ENCODE measurements around the gene NPY. TPM values are rescaled to one million over a fixed set of nuclear protein-coding genes. Genes with fewer than 3 reads are reported as not detected.

The NPY gene
- total RNA-seq (2021; ENCODE audit: unreplicated experiment), result not detected
- polyA plus RNA-seq (2012), result not detected in 2 replicates
- not detected for Bru-seq, nascent RNA
- not detected for BruChase-seq, experiment 1, labeled RNA remaining after a 6-hour chase
- not detected for BruChase-seq, experiment 2, labeled RNA remaining after a 2-hour chase
- long read RNA-seq, result 0 reads

GRCh38 chr7:24283897-24284698 is at the start of gene NPY:
Gene NPY, plus strand, starts transcription at chr7:24284190. Its CDS starts 1,051 bp downstream, at chr7:24285241.
- TF ChIP-seq POLR2AphosphoS5 (IDR thresholded peaks at IDR 0.05; ENCODE audit: low read depth, low read length), result no peak
- TF ChIP-seq CTCF (IDR thresholded peaks at IDR 0.05 in 2 of 3, conservative IDR thresholded peaks at IDR 0.05 in 1 of 3; ENCODE audit: borderline replicate concordance in 1 of 3, insufficient read depth in 1 of 3, low read depth in 2 of 3, low read length in 2 of 3), result no peak
- TF ChIP-seq REST (IDR thresholded peaks at IDR 0.05; ENCODE audit: low read depth), result no peak
- no peak for TF ChIP-seq ATF3 (IDR thresholded peaks at IDR 0.05)
- TF ChIP-seq ZFX (IDR thresholded peaks at IDR 0.05), result no peak
- TF ChIP-seq EGR1 (IDR thresholded peaks at IDR 0.05; ENCODE audit: low read depth), result no peak
- no peak for TF ChIP-seq SRF (IDR thresholded peaks at IDR 0.05; ENCODE audit: low read depth)
- Histone ChIP-seq H3K36me3 (ENCODE audit: control insufficient read depth in 1 of 2, insufficient read depth in 2 of 2, low read length in 2 of 2) (no peaks in the 10 kb centered on the region), H3K27ac (ENCODE audit: low read depth, low read length) (no peak within 1 kb of the TSS), H3K27me3 (ENCODE audit: insufficient read depth, low read length) (peaks cover 10% of the 10 kb centered on the region), H3K9ac (ENCODE audit: low read length) (no peak within 1 kb of the TSS), H3K9me2 (ENCODE audit: insufficient read depth) (no peaks in the 10 kb centered on the region), H3K4me1 (ENCODE audit: control insufficient read depth in 1 of 2, insufficient read depth in 2 of 2, low read length in 2 of 2) (no peaks in the 10 kb centered on the region), H3K9me3 (ENCODE audit: control insufficient read depth in 1 of 2, insufficient read depth in 1 of 2, low read depth in 1 of 2, low read length in 2 of 2) (no peaks in the 10 kb centered on the region), H3K4me3 (replicated peaks in 1 of 2; ENCODE audit: low read depth in 1 of 2, low read length in 2 of 2) (no peak within 1 kb of the TSS), H2AFZ (ENCODE audit: low read depth, low read length, poor library complexity, severe bottlenecking) (no peak within 1 kb of the TSS), H3K79me2 (ENCODE audit: insufficient read depth, low read length) (no peaks in the 10 kb centered on the region), H4K20me1 (ENCODE audit: insufficient read depth) (no peaks in the 10 kb centered on the region), H3K4me2 (ENCODE audit: low read length) (no peak within 1 kb of the TSS)
- ChIA-PET POLR2A (no interaction called here), RAD21 (ENCODE audit: low non-redundant PET in 1 of 2, low total read pairs in 2 of 2, uncharacterized antibody in 2 of 2, unreplicated experiment in 2 of 2) (no interaction called here), CTCF (no interaction called here)
- ATAC-seq (no peak), DNase-seq (ENCODE audit: low read depth, low spot score) (no peak)
- intact Hi-C loops (cut with micrococcal nuclease), result no loop called here
- no TSS peak for BruUV-seq (replicated peaks)
